VCaP (cell line): Measurements from ENCODE around the gene SMPD3.

Experiments
- H3K27ac ChIP-seq: fragments of 450-650 bp; 2 replicates; pipeline ENCODE4 v1.5.1; 2017
- TF ChIP-seq, protein P1 (sequence below): fragments of 450-650 bp; conservative IDR thresholded peaks from 2 replicates; pipeline ENCODE4 v1.5.1; 2017; ENCODE audit warnings: mild to moderate bottlenecking, moderate library complexity

SMPD3 gene

DNA sequence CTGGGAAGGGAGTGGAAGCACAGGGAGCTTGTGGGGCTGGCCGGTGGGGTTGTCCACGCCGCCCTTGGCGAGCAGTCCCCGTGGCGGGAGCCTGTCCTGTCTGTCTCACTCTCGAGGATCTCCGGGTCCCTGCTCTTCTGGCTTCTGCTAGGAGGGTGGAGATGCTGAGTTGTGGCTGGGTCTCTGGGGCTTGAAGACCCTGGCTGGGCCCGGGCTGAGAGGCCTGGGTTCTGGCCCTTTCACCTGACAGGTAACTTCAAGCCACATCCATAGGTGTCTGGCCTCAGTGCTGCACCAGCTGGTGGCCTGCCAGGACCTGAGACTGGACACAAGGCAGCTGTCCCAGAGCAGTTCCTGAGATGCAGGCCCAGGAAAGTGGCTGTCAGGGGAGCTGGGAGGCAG lies 90.8 kb downstream of the SMPD3 start:
- H3K27ac ChIP-seq = no peak overlapping the region
- TF ChIP-seq, protein P1, sequence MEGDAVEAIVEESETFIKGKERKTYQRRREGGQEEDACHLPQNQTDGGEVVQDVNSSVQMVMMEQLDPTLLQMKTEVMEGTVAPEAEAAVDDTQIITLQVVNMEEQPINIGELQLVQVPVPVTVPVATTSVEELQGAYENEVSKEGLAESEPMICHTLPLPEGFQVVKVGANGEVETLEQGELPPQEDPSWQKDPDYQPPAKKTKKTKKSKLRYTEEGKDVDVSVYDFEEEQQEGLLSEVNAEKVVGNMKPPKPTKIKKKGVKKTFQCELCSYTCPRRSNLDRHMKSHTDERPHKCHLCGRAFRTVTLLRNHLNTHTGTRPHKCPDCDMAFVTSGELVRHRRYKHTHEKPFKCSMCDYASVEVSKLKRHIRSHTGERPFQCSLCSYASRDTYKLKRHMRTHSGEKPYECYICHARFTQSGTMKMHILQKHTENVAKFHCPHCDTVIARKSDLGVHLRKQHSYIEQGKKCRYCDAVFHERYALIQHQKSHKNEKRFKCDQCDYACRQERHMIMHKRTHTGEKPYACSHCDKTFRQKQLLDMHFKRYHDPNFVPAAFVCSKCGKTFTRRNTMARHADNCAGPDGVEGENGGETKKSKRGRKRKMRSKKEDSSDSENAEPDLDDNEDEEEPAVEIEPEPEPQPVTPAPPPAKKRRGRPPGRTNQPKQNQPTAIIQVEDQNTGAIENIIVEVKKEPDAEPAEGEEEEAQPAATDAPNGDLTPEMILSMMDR = no peak

DNA sequence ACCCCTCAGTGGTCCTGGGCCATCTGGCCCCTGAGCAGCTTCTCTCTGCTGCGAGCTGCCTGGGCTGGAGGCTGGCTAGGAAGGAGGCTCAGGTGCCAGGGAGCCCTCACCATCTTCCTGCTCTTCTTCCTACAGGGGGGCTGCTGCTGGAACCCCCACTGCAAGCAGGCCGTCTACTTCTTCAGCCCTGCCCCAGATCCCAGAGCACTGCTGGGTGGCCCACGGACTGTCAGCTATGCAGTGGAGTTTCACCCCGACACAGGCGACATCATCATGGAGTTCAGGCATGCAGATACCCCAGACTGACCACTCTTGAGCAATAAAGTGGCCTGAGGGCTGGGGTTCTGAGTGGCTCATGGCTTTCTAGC lies 91.4 kb downstream of the SMPD3 start:
- TF ChIP-seq, protein P1 = no peak
- no peak overlapping the region for H3K27ac ChIP-seq

DNA sequence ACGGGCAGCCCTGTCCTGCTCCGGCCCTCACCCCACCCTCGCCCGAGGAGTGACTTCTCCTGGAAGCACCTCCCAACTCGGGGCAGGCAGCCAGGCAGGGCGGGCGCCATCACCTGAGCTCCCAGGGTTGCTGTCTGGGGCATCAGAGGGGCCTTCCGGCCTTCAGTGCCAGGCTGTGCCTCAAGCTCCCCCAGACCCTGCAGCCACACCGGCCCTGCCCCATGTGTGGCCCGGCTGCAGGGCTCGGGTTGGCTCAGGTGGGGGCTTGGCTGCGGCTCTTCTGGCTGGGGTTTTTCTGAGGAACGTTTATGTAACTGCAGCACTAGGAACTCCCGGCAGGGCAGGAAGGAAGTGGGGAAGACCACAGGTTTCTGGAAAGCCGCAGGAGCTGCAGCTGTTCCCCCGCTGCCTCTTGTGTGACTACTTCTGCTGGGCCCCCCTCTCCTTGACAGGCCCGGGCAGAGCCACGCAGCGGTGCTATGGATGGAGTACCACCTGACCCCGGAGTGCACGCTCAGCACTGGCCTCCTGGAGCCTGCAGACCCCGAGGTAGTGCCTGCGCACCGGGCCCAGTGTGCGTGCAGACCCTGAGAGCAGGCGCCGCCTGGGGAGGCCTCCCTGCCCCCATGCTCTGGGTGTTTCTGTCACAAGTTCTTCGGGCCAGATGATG lies 91.9 kb downstream of the SMPD3 start:
- no peak overlapping the region for H3K27ac ChIP-seq
- TF ChIP-seq, protein P1 = no peak

DNA sequence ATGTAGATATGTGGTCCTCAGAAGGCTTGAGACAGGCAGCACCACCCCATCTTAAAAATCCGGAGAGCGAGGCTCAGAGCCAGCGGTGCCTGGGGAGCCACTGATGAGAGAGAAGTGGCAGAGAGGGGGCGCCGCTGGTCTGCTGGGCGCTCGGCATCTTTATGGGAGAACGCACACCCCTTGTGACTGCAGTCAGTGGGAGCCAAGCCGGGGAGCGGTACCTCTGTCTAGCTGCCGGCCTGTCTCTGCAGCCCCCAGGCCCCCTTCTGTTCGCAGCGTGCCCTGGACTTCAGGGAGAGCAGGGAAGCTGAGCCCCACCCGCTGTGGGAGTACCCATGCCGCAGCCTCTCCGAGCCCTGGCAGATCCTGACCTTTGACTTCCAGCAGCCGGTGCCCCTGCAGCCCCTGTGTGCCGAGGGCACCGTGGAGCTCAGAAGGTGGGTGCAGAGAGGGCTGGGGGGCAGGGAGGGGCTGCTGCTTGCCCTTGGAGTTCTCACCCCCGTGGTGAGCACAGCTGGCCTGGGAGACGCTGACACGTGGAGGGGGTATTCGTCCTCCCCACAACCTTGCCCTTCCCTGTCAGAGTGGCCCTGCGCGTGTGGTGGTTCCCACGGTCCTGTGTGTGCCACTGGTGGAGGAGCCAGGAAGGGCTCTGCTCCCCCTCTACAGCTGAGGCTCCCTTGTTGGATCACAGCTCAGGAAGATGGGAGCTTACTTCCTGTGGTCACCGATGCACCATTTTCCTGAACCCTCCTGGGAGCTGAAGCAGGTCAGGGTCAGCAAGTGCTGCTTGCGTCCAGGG lies 92.7 kb downstream of the SMPD3 start:
- TF ChIP-seq, protein P1 = 0 out of 2 replicates have a peak, but pooled peaks have one; percentile 13
- H3K27ac ChIP-seq = no peak overlapping the region

DNA sequence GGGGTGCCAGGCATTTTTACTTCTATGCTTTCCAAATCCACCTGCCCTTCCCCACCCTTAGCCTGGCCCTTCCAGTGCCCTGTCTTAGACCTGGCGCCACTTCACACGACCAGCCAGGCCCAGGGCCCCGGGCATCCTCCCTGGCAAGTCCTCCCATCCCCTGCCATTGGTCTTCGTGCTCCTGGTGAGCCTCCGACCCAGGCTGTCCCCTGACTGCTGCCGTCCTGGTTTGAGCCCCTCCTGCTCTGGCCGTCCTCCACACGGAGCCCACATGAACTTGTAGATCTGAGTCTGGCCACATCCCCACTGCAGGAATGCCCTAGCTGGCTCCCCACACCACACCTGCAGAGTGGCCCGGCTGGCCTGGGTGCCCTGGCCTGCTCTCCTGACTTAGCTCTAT lies 93.5 kb downstream of the SMPD3 start:
- H3K27ac ChIP-seq = no peak overlapping the region
- TF ChIP-seq, protein P1 = no peak

DNA sequence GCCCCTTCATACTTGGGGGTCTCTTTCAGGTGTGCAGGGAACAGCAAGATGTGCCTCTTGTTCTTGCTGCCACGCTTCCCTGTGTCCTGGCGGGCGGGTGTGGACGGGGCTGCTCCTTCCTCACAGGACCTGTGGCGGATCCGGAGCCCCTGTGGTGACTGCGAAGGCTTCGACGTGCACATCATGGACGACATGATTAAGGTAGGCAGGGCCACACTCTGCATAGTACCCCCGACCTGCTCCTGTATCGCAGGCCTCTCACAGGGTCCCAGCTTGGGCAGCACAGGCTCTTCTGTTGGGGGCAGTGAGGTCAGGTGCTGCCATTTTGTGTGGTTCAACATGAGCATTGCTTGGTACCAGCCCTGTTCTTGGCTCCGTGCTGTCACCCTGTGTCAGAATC lies 94.9 kb downstream of the SMPD3 start:
- TF ChIP-seq, protein P1 = no peak
- no peak overlapping the region for H3K27ac ChIP-seq

DNA sequence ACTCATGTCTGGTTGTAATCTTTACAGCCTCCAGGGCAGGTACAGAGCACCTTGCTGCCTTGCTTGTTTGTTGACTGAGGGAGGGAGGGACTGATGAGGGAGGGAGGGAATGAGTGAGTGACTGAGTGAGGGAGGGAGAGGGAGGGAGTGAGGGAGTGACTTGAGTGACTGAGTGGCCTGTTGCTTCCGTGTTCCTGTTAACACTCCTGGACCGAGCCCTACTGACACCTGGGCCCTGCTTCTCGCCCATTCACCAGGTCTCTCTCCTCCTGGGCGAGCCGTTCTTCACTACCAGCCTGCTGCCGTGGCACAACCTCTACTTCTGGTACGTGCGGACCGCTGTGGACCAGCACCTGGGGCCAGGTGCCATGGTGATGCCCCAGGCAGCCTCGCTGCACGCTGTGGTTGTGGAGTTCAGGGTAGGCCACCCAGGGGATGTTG lies 96.3 kb downstream of the SMPD3 start:
- peak overlapping the region; percentile 56 for H3K27ac ChIP-seq
- TF ChIP-seq, protein P1 = no peak
